ENCODE results near the gene C1QL1.

The C1QL1 gene

DNA sequence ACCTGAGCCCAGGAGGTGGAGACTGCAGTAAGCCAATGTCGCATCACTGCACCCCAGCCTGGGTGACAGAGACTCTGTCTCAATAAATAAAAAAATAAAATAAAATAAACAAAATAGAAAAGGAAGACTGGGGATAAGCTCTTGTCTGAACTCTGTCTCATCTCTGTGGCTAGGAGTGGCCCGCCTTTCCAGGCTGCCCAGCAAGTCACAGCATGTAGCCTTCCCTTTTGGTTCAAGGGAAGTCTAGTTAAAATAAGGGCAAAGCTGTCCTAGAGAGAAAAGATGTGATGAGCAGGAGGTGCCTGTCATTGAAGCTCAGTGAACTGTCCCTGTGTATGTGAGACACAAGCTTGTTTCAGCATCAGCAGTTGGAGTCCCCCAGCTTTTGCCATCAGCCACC is 50.1 kb downstream of the C1QL1 start:
- in situ Hi-C loops (cut with MboI; ENCODE audit: low sequenced_read_pairs) = loop anchor here (10.0 kb wide), 1 partner anchor 117 kb away; no protein-coding TSS in a partner anchor

GRCh38 chr17:44917456-44917855 is 50.6 kb downstream of the C1QL1 start:
- in situ Hi-C loops (cut with MboI; ENCODE audit: low sequenced_read_pairs) = loop anchor here (10.0 kb wide), 1 partner anchor 117 kb away; no protein-coding TSS in a partner anchor

- in situ Hi-C loops (cut with MboI; ENCODE audit: low sequenced_read_pairs) = loop anchor here (10.0 kb wide), 1 partner anchor 118 kb away; no protein-coding TSS in a partner anchor
Observed at GRCh38 chr17:44916781-44917241, 51.3 kb downstream of the C1QL1 start.

- in situ Hi-C loops (cut with MboI; ENCODE audit: low sequenced_read_pairs) = loop anchor here (10.0 kb wide), 1 partner anchor 119 kb away; no protein-coding TSS in a partner anchor
Observed at GRCh38 chr17:44915862-44916780, 52.0 kb downstream of the C1QL1 start.

DNA sequence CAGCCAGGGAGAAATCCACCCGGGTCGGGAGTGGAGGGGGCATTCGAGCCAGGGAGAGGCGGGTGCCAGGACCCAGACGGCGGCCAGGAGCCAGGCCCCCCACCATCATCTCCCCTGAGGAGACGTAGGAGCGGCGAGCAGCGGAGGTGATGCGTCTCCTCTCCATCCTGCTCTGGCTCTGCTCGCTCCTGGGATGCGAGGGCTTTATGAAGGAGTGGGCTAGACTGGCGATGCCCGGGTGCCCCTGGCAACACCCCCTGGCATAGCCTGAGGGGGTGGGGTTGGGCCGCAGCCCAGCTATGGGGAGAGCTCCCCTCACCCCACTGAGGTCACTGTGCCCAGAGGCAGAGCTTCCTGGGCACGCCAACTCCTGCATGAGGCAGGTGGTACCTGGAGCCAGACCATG is 52.8 kb downstream of the C1QL1 start, which contains the start of gene GFAP:
Gene GFAP, minus strand, starts transcription at position 180 of the 406 bp plus-strand sequence. Its CDS starts 14 bp downstream, at position 166.
- in situ Hi-C loops (cut with MboI; ENCODE audit: low sequenced_read_pairs) = loop anchor here (10.0 kb wide), 1 partner anchor 119 kb away; no protein-coding TSS in a partner anchor

DNA sequence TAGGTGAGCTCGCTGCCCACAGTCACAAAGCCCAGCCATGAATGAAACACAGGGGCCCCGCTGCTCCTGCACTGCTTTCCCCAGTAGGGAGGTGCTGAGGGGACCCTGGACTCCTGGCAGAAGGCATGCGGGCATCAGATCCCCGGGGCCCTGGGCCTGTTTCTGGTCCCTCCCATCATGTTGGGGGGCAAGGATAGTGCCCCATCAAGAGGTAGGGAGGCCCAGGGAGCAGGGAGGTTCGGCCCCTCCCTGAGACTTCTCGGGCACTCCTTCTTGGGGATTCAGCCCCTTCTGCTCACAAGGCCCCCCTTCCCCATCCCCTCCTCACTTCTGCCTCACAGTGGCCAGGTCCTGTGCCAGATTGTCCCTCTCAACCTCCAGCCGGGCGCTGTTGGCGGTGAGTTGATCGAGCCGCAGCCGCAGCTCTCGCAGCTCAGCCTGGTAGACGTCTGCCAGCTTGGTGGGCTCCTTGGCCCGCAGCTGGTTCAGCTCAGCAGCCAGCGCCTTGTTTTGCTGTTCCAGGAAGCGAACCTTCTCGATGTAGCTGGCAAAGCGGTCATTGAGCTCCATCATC is 53.3 kb downstream of the C1QL1 start:
- in situ Hi-C loops (cut with MboI; ENCODE audit: low sequenced_read_pairs) = loop anchor here (10.0 kb wide), 1 partner anchor 120 kb away; no protein-coding TSS in a partner anchor

DNA sequence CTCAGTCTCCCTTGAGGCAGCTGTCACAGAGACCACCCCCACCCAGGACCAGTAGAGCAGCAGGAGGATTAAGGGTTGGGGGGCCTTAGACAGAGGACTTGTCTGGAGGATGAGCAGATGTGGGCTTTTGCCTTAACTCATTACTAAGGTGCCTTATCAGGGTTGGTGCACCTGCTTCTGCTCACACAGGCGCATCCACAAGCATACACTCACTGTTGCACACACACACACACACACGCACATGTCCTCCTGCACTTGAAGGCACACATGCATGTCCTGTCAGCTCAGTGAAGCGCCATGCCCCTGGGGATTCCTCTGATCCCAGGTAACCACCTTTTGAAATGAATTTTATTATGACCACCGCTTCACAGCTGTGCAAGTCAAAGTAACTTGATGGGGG is 54.0 kb downstream of the C1QL1 start:
- in situ Hi-C loops (cut with MboI; ENCODE audit: low sequenced_read_pairs) = loop anchor here (10.0 kb wide), 1 partner anchor 121 kb away; no protein-coding TSS in a partner anchor

DNA sequence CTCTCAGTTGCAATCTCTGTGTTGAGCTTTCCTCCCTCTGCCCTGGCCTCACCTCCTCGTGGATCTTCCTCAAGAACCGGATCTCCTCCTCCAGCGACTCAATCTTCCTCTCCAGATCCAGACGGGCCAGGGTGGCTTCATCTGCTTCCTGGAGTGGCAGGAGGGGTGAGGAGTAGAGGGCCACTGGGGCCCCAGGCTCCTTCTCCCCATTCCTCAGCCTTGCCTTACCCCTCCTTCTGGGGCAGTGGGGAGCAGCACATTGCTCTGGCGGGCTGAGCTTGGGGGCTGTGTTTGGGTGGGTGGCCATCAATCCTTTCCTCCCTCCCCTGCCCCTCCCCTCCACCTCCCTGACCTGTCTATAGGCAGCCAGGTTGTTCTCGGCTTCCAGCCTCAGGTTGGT is 54.4 kb downstream of the C1QL1 start:
- in situ Hi-C loops (cut with MboI; ENCODE audit: low sequenced_read_pairs) = loop anchor here (10.0 kb wide), 1 partner anchor 121 kb away; no protein-coding TSS in a partner anchor

- in situ Hi-C loops (cut with MboI; ENCODE audit: low sequenced_read_pairs) = loop anchor here (10.0 kb wide), 1 partner anchor 122 kb away; no protein-coding TSS in a partner anchor
Observed at GRCh38 chr17:44912763-44913544, 55.1 kb downstream of the C1QL1 start.

- in situ Hi-C loops (cut with MboI; ENCODE audit: low sequenced_read_pairs) = loop anchor here (10.0 kb wide), 1 partner anchor 123 kb away; no protein-coding TSS in a partner anchor
Observed at GRCh38 chr17:44911133-44912001, 56.7 kb downstream of the C1QL1 start.

DNA sequence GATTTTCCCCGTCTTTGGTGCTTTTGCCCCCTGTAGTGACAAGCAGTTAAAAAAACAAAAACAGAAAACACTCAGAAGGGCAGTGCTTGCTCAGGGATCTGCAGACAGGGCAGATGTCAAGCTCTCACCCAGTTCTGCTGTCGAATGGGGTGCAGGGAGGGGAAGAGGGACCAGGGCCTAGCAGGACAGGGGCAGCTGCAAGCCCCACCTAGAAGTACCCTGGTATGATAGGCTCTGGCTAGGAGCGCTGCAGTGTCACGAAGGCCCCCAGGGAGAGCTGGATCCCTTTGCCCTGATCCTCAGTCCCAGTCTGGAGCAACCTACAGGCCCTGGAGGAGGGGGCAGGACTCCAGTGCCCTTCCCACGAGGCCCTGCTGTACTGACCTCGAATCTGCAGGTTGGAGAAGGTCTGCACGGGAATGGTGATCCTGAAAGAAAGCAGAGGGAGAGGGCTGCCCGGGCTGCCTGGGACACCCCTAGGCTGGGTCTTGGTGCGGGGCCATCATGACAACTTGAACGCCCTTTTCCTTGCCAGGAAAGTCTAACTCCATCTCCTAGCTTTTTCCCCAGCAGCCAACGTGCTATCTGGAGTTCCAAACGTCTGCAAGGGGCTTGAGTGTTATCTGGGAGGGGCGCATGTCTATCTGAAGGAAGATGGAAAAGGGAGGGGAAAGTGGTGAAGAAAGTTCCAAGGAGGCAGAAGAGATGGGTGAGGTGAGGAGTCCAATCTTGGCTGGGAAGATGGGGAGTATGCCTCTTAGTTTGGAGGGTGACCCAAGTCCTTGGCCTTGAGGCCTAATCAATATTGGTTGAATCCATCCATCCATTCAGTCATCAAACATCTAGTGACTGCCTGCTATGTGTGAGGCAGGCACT is 57.6 kb downstream of the C1QL1 start:
- in situ Hi-C loops (cut with MboI; ENCODE audit: low sequenced_read_pairs) = loop anchor here (10.0 kb wide), 1 partner anchor 124 kb away; no protein-coding TSS in a partner anchor
